ENCODE data around the gene FAM171A1. TPM values are rescaled to one million over a fixed set of nuclear protein-coding genes. Genes with fewer than 3 reads are reported as not detected.

The FAM171A1 gene
- total RNA-seq, 1 experiment from 2014 or later, result 46.5 TPM

DNA sequence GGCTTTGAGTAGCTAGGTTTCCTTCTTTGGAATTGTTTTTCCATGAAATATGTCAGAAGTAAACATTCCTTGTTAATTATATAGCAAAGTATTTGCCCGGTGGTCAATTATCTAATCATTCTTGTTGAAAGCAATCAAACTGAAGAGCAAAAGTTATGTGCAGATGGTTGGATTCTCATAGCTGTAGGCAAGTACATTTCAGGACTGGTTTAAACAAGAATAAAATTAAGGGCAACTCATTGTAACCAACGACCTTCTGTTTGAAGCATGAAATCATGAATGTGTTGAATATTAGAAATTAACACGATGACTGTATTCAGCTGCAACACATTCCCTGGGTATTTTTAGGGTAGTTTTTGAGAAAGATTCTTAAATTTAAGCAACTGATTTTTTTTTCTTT is 140.8 kb downstream of the FAM171A1 start:
- Histone ChIP-seq H3K27ac (ENCODE audit: low read depth, low read length, poor library complexity, severe bottlenecking) (no peak overlapping the region), H3K4me1 (ENCODE audit: insufficient read depth, low read length, poor library complexity, severe bottlenecking) (no peaks in the 10 kb centered on the region), H3K9me3 (ENCODE audit: low read depth, low read length, poor library complexity, severe bottlenecking) (no peaks in the 10 kb centered on the region), H3K27me3 (replicated peaks; ENCODE audit: insufficient read depth, low read depth, low read length, poor library complexity) (no peaks in the 10 kb centered on the region), H3K4me3 (ENCODE audit: low read depth, low read length, poor library complexity, severe bottlenecking) (no peak overlapping the region), H3K36me3 (ENCODE audit: insufficient read depth, low read length, poor library complexity, severe bottlenecking) (no peaks in the 10 kb centered on the region)
- BruUV-seq (replicated peaks), result no TSS peak
- intact Hi-C loops (cut with micrococcal nuclease; ENCODE audit: unreplicated experiment), result no loop called here
- TF ChIP-seq, protein P1, sequence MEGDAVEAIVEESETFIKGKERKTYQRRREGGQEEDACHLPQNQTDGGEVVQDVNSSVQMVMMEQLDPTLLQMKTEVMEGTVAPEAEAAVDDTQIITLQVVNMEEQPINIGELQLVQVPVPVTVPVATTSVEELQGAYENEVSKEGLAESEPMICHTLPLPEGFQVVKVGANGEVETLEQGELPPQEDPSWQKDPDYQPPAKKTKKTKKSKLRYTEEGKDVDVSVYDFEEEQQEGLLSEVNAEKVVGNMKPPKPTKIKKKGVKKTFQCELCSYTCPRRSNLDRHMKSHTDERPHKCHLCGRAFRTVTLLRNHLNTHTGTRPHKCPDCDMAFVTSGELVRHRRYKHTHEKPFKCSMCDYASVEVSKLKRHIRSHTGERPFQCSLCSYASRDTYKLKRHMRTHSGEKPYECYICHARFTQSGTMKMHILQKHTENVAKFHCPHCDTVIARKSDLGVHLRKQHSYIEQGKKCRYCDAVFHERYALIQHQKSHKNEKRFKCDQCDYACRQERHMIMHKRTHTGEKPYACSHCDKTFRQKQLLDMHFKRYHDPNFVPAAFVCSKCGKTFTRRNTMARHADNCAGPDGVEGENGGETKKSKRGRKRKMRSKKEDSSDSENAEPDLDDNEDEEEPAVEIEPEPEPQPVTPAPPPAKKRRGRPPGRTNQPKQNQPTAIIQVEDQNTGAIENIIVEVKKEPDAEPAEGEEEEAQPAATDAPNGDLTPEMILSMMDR (conservative IDR thresholded peaks at IDR 0.05; ENCODE audit: low read depth, low read length), result no peak
- no peak for TF ChIP-seq EZH2 (IDR thresholded peaks at IDR 0.05; ENCODE audit: borderline replicate concordance, low read depth, low read length, poor library complexity, severe bottlenecking)
- CTCF ChIA-PET, result no interaction called here
- POLR2A ChIA-PET (ENCODE audit: low non-redundant PET), result no interaction called here
- no peak for DNase-seq (ENCODE audit: low spot score)

DNA sequence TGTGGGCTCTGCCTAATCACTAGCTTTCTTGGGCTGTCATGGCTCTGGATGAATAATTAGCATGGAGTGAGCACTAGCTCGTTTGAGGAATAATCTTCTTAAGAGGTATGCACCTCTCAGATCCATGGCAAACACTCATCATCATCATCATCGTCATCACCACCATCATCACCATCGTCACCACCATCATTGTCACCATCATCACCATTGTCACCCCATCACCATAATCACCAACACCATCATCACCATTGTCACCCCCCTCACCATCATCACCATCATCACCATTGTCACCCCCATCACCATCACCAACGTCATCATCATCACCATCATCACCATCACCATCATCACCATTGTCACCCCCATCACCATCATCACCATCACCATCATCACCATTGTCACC is 141.8 kb downstream of the FAM171A1 start:
- DNase-seq (ENCODE audit: low spot score), result no peak
- no peaks in the 10 kb centered on the region for H3K27me3 ChIP-seq (replicated peaks; ENCODE audit: insufficient read depth, low read depth, low read length, poor library complexity)
- H3K27ac ChIP-seq (ENCODE audit: low read depth, low read length, poor library complexity, severe bottlenecking), result no peak overlapping the region
- BruUV-seq (replicated peaks), result no TSS peak
- intact Hi-C loops (cut with micrococcal nuclease; ENCODE audit: unreplicated experiment), result no loop called here
- H3K9me3 ChIP-seq (ENCODE audit: low read depth, low read length, poor library complexity, severe bottlenecking), result no peaks in the 10 kb centered on the region
- no peaks in the 10 kb centered on the region for H3K36me3 ChIP-seq (ENCODE audit: insufficient read depth, low read length, poor library complexity, severe bottlenecking)
- ChIA-PET CTCF (no interaction called here), POLR2A (ENCODE audit: low non-redundant PET) (no interaction called here)
- no peak overlapping the region for H3K4me3 ChIP-seq (ENCODE audit: low read depth, low read length, poor library complexity, severe bottlenecking)
- TF ChIP-seq, protein P1 (conservative IDR thresholded peaks at IDR 0.05; ENCODE audit: low read depth, low read length), result no peak
- no peak for TF ChIP-seq EZH2 (IDR thresholded peaks at IDR 0.05; ENCODE audit: borderline replicate concordance, low read depth, low read length, poor library complexity, severe bottlenecking)
- H3K4me1 ChIP-seq (ENCODE audit: insufficient read depth, low read length, poor library complexity, severe bottlenecking), result no peaks in the 10 kb centered on the region

DNA sequence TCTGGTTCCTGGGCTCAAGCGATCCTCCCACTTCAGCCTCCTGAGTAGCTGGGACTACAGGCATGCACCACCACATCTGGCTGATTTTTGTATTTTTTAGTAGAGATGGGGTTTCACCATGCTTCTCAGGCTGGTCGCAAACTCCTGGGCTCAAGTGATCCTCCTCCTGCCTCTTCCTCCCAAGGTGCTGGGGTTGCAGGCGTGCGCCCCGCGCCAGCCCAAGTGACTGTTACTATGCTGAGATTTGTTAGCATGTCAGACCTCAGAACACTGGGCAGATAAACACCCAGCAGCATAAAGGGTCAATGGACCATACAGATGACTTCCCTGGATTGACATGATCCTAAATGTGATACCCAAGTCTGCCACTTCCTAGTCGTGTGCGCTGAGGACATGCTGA is 142.7 kb downstream of the FAM171A1 start:
- Histone ChIP-seq H3K4me1 (ENCODE audit: insufficient read depth, low read length, poor library complexity, severe bottlenecking) (no peaks in the 10 kb centered on the region), H3K27ac (ENCODE audit: low read depth, low read length, poor library complexity, severe bottlenecking) (no peak overlapping the region), H3K4me3 (ENCODE audit: low read depth, low read length, poor library complexity, severe bottlenecking) (no peak overlapping the region), H3K9me3 (ENCODE audit: low read depth, low read length, poor library complexity, severe bottlenecking) (no peaks in the 10 kb centered on the region), H3K27me3 (replicated peaks; ENCODE audit: insufficient read depth, low read depth, low read length, poor library complexity) (no peaks in the 10 kb centered on the region), H3K36me3 (ENCODE audit: insufficient read depth, low read length, poor library complexity, severe bottlenecking) (no peaks in the 10 kb centered on the region)
- no TSS peak for BruUV-seq (replicated peaks)
- CTCF ChIA-PET, result no interaction called here
- DNase-seq (ENCODE audit: low spot score), result no peak
- TF ChIP-seq EZH2 (IDR thresholded peaks at IDR 0.05; ENCODE audit: borderline replicate concordance, low read depth, low read length, poor library complexity, severe bottlenecking), result no peak
- TF ChIP-seq, protein P1 (conservative IDR thresholded peaks at IDR 0.05; ENCODE audit: low read depth, low read length), result no peak
- intact Hi-C loops (cut with micrococcal nuclease; ENCODE audit: unreplicated experiment), result no loop called here
- POLR2A ChIA-PET (ENCODE audit: low non-redundant PET), result no interaction called here
